NCI-H1694 (cell line): ENCODE data around the gene PRSS57.
"Not testable (repeated sequence)": the region's sequence is repeated elsewhere in the genome, so short reads cannot be mapped to it uniquely, and the experiment has no call there.

Experiments used
- DNase-seq: peaks from one replicate; lab custom pipeline; 2025; lab: John Stamatoyannopoulos, UW

PRSS57 gene

GRCh38 chr19:674282-675151 lies 20.7 kb downstream of the PRSS57 start:
- no peak for DNase-seq

- DNase-seq, result no peak
Measured at GRCh38 chr19:670609-671075, 24.6 kb downstream of the PRSS57 start.

GRCh38 chr19:668675-669434 lies 26.4 kb downstream of the PRSS57 start:
- DNase-seq, result not testable (repeated sequence)

GRCh38 chr19:666985-667573 lies 28.2 kb downstream of the PRSS57 start:
- not testable (repeated sequence) for DNase-seq

GRCh38 chr19:664913-665443 lies 30.3 kb downstream of the PRSS57 start:
- peak; percentile 85 for DNase-seq

- no peak for DNase-seq
Measured at GRCh38 chr19:663682-664117, 31.6 kb downstream of the PRSS57 start.

GRCh38 chr19:662962-663681 lies 32.1 kb downstream of the PRSS57 start, which contains the start of gene RNF126:
TSS of gene RNF126 (minus strand) at chr19:663214. CDS start at chr19:663121, 93 bp downstream.
- DNase-seq, result peak; percentile 69

GRCh38 chr19:662207-662961 lies 32.9 kb downstream of the PRSS57 start:
- DNase-seq, result no peak

GRCh38 chr19:661427-662196 lies 33.6 kb downstream of the PRSS57 start:
- DNase-seq, result no peak

GRCh38 chr19:660793-661426 lies 34.3 kb downstream of the PRSS57 start:
- no peak for DNase-seq

GRCh38 chr19:658916-659839 lies 36.1 kb downstream of the PRSS57 start:
- no peak for DNase-seq

GRCh38 chr19:658059-658839 lies 37.0 kb downstream of the PRSS57 start:
- DNase-seq, result no peak

- no peak for DNase-seq
Measured at GRCh38 chr19:657611-658010, 37.6 kb downstream of the PRSS57 start.

GRCh38 chr19:656751-657559 lies 38.3 kb downstream of the PRSS57 start:
- DNase-seq, result no peak

- no peak for DNase-seq
Measured at GRCh38 chr19:655691-656090, 39.6 kb downstream of the PRSS57 start.

GRCh38 chr19:653425-653824 lies 41.8 kb downstream of the PRSS57 start:
- DNase-seq, result no peak
